HG03354 (cell line): ENCODE data around the gene GAREM1.
"Not testable (repeated sequence)": the region's sequence is repeated elsewhere in the genome, so short reads cannot be mapped to it uniquely, and the experiment has no call there.

ENCODE experiments used
- ATAC-seq: cut with Tn5 transposase; IDR thresholded peaks from one replicate; pipeline ENCODE4 v1.9.1; 2021; ENCODE audit warnings: mild to moderate bottlenecking; ENCODE audit not compliant: unreplicated experiment, poor library complexity, severe bottlenecking

The GAREM1 gene

GRCh38 chr18:32373995-32374394 is 96.7 kb downstream of the GAREM1 start:
- no peak for ATAC-seq

GRCh38 chr18:32373505-32373904 is 97.2 kb downstream of the GAREM1 start:
- no peak for ATAC-seq

- ATAC-seq, result no peak
These were observed 98.2 kb downstream of the GAREM1 start for GRCh38 chr18:32372381-32373061.

- ATAC-seq, result no peak
These were observed 98.7 kb downstream of the GAREM1 start for GRCh38 chr18:32372047-32372380.

- no peak for ATAC-seq
These were observed 99.3 kb downstream of the GAREM1 start for GRCh38 chr18:32371384-32371783.

GRCh38 chr18:32368991-32369390 is 101.7 kb downstream of the GAREM1 start:
- ATAC-seq, result no peak

GRCh38 chr18:32368170-32368569 is 102.5 kb downstream of the GAREM1 start:
- ATAC-seq, result no peak

- no peak for ATAC-seq
These were observed 103.8 kb downstream of the GAREM1 start for GRCh38 chr18:32366586-32367538.

- ATAC-seq, result no peak
These were observed 108.2 kb downstream of the GAREM1 start for GRCh38 chr18:32362484-32362883.

GRCh38 chr18:32360682-32361345 is 109.9 kb downstream of the GAREM1 start:
- ATAC-seq, result no peak

- no peak for ATAC-seq
These were observed 112.2 kb downstream of the GAREM1 start for GRCh38 chr18:32358529-32358928.

- ATAC-seq, result no peak
These were observed 112.6 kb downstream of the GAREM1 start for GRCh38 chr18:32358075-32358474.

GRCh38 chr18:32355896-32356295 is 114.8 kb downstream of the GAREM1 start:
- ATAC-seq, result no peak

- no peak for ATAC-seq
These were observed 116.2 kb downstream of the GAREM1 start for GRCh38 chr18:32354518-32354917.

- no peak for ATAC-seq
These were observed 117.4 kb downstream of the GAREM1 start for GRCh38 chr18:32353257-32353656.

- ATAC-seq, result no peak
These were observed 119.7 kb downstream of the GAREM1 start for GRCh38 chr18:32351032-32351431.

- ATAC-seq, result no peak
These were observed 120.8 kb downstream of the GAREM1 start for GRCh38 chr18:32349728-32350395.

GRCh38 chr18:32346671-32347070 is 124.0 kb downstream of the GAREM1 start:
- no peak for ATAC-seq

- no peak for ATAC-seq
These were observed 127.0 kb downstream of the GAREM1 start for GRCh38 chr18:32343634-32344033.

- not testable (repeated sequence) for ATAC-seq
These were observed 129.6 kb downstream of the GAREM1 start for GRCh38 chr18:32341112-32341511.
